HFF-Myc (cell line): ENCODE measurements around the gene GIMAP7.
"Not testable (repeated sequence)": the region's sequence is repeated elsewhere in the genome, so short reads cannot be mapped to it uniquely, and the experiment has no call there.

ENCODE experiments used
- DNase-seq: peaks from one replicate; pipeline ENCODE4 v3.0.0-alpha.2; 2011; ENCODE audit warnings: low read depth; ENCODE audit errors: extremely low read depth
- H3K4me3 ChIP-seq: replicated peaks from 2 replicates; pipeline ENCODE4 v1.5.1; 2011; ENCODE audit warnings: low read depth, mild to moderate bottlenecking, control low read depth, low read length
- TF ChIP-seq, protein P1 (sequence below): IDR thresholded peaks from 2 replicates; pipeline ENCODE4 v1.5.1; 2012; ENCODE audit warnings: mild to moderate bottlenecking, low read depth, low read length, control low read depth; ENCODE audit errors: missing control alignments

Gene GIMAP7

DNA sequence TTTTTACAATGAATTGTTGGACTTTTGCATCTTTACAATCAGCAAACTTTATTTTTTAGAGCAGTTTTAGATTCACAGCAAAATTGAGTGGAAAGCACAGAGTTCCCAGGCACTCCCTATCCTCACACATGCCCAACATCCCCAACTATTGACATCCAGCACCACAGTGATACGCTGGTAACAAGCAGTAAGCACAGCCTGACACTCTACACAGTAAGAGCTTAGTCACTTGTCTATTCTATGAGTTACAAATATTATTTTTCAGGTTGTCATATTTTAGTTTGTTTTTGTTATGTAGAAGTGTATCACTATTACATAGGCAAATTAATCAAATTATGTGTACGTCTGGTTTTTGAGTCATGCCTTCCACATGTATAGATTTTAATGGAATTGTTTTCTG lies 27.0 kb upstream of the GIMAP7 start:
- DNase-seq = no peak
- TF ChIP-seq, protein P1, sequence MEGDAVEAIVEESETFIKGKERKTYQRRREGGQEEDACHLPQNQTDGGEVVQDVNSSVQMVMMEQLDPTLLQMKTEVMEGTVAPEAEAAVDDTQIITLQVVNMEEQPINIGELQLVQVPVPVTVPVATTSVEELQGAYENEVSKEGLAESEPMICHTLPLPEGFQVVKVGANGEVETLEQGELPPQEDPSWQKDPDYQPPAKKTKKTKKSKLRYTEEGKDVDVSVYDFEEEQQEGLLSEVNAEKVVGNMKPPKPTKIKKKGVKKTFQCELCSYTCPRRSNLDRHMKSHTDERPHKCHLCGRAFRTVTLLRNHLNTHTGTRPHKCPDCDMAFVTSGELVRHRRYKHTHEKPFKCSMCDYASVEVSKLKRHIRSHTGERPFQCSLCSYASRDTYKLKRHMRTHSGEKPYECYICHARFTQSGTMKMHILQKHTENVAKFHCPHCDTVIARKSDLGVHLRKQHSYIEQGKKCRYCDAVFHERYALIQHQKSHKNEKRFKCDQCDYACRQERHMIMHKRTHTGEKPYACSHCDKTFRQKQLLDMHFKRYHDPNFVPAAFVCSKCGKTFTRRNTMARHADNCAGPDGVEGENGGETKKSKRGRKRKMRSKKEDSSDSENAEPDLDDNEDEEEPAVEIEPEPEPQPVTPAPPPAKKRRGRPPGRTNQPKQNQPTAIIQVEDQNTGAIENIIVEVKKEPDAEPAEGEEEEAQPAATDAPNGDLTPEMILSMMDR = no peak
- H3K4me3 ChIP-seq = no peak overlapping the region

DNA sequence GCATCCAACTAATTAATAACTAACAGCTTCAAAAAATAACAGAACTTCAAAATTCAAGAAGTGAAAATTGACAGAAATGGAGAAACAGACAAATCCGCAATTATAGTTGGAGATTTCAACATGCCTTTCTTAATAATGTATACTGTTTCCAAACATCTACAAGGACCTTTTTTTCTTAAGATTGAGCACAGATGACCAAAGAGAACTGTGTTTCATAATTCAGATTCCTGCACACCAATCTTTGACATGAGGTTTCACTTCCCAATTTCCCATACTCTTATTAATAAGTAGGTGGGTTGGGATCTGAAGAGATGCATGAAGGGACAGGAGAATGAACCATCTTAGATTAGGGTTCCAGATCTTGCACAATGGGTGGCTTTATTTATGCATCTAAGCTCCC lies 24.9 kb upstream of the GIMAP7 start:
- H3K4me3 ChIP-seq = no peak overlapping the region
- TF ChIP-seq, protein P1 = no peak
- DNase-seq = no peak

DNA sequence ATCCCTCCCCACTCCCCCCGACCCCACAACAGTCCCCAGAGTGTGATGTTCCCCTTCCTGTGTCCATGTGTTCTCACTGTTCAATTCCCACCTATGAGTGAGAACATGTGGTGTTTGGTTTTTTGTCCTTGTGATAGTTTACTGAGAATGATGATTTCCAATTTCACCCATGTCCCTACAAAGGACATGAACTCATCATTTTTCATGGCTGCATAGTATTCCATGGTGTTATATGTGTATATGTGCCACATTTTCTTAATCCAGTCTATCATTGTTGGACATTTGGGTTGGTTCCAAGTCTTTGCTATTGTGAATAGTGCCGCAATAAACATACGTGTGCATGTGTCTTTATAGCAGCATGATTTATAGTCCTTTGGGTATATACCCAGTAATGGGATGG lies 21.2 kb upstream of the GIMAP7 start:
- DNase-seq, H3K4me3 ChIP-seq: not testable (repeated sequence)

GRCh38 chr7:150502519-150502918 lies 12.2 kb upstream of the GIMAP7 start:
- TF ChIP-seq, protein P1 = no peak
- no peak for DNase-seq
- no peak overlapping the region for H3K4me3 ChIP-seq

DNA sequence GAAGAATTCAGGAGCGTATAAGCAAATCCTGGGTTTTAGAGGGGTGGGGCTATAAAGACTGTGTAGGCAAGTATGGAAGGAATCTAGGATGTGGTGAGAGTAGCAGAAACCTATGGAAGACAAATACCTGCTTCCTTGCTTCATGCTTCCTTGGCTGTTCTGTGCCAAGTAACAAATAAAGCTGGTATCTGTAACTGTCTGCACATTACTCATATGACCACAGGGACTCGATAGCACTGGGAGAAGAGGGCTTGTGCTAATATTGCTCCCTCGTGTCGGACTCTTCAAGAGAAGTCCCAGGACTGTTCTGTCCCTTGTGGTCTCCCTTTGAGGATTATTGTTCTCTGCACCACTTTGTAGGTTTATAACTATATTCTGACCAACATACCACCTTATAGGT lies 11.5 kb upstream of the GIMAP7 start:
- TF ChIP-seq, protein P1 = no peak
- no peak overlapping the region for H3K4me3 ChIP-seq
- DNase-seq = no peak

DNA sequence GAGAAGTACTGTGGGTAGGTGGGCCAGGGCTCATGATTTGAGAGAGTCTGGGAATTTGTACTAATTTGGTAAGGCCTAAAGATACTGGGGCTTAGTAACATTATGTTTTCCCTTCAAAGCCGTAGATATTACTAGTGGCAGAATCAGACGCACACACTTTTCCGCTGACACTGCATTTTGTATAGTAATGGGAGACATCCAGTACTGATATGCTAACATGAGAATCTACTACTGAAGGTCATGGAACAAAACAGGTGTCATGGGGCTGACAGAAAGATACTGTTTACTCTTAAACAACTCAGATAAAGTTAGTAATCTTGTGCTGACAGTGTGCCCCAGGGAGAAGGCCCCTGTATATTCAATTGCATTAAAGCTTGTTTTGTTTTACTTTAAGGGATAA lies 11.1 kb upstream of the GIMAP7 start:
- H3K4me3 ChIP-seq = no peak overlapping the region
- TF ChIP-seq, protein P1 = no peak
- no peak for DNase-seq

DNA sequence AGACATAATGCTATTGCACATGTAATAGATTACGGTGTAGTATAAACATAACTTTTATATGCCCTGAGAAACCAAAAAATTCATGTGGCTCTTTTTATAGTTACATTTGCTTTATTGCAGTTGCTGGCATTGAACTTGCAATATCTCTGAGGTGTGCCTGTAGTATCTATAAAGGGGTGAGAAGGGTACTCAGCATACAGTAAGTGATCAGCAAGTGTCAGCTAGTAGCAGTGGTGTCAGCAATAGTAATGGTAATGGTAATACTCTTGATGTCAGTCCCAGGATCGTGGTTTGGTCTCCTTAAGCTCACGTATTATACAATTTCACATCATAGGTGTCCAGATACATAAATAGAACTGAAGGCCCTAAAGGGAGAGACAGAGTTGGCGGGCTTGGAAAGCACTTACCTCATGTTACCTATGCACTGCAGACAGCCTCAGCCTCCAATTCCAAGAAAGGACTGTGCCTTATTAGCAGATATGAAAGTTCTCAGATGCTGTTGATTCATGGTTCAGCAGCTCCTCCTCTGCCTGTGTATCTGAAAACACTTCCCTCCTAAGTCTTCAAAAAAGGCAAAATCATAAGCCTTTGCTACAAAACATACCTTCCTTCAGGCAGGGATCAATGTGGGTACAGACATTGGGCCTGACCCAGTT lies 6.6 kb upstream of the GIMAP7 start:
- H3K4me3 ChIP-seq = no peak overlapping the region
- DNase-seq = no peak
- TF ChIP-seq, protein P1 = no peak
